ENCODE results near the gene TUT4.
A peak's percentile ranks its signal among the peaks of the same experiment; 100 is the strongest.

- TF ChIP-seq CTCF (IDR thresholded peaks at IDR 0.05) (no peak; the same call in 1 of the 2 replicates), POLR2AphosphoS5 (IDR thresholded peaks at IDR 0.05; ENCODE audit: low read depth, low read length) (peak; percentile 92)
These were observed 148.5 kb downstream of the TUT4 start, which contains the start of the genes ORC1 and PRPF38A for GRCh38 chr1:52404116-52404974.

All from Panc1 (cell line).